ENCODE data around the gene KAZN.

KAZN gene

GRCh38 chr1:14648896-14649855, 50.7 kb downstream of the KAZN start:
- no peak for DNase-seq

GRCh38 chr1:14649976-14650375, 51.5 kb downstream of the KAZN start:
- no peak for DNase-seq

- no peak for DNase-seq
These were observed 52.5 kb downstream of the KAZN start for GRCh38 chr1:14650951-14651350.

- no peak for DNase-seq
These were observed 54.4 kb downstream of the KAZN start for GRCh38 chr1:14652840-14653239.

- no peak for DNase-seq
These were observed 55.0 kb downstream of the KAZN start for GRCh38 chr1:14653461-14653960.

- no peak for DNase-seq
These were observed 56.1 kb downstream of the KAZN start for GRCh38 chr1:14654554-14654953.

GRCh38 chr1:14655385-14655784, 56.9 kb downstream of the KAZN start:
- DNase-seq = no peak

GRCh38 chr1:14656384-14656937, 58.0 kb downstream of the KAZN start:
- no peak for DNase-seq

GRCh38 chr1:14658642-14659041, 60.2 kb downstream of the KAZN start:
- DNase-seq = no peak

- no peak for DNase-seq
These were observed 61.4 kb downstream of the KAZN start for GRCh38 chr1:14659913-14660312.

- no peak for DNase-seq
These were observed 62.3 kb downstream of the KAZN start for GRCh38 chr1:14660801-14661200.

GRCh38 chr1:14661222-14661621, 62.7 kb downstream of the KAZN start:
- DNase-seq = no peak

- DNase-seq = no peak
These were observed 63.6 kb downstream of the KAZN start for GRCh38 chr1:14662116-14662515.

- no peak for DNase-seq
These were observed 65.3 kb downstream of the KAZN start for GRCh38 chr1:14663773-14664172.

GRCh38 chr1:14666373-14666772, 67.9 kb downstream of the KAZN start:
- DNase-seq = no peak

- no peak for DNase-seq
These were observed 68.6 kb downstream of the KAZN start for GRCh38 chr1:14666962-14667650.

- no peak for DNase-seq
These were observed 69.1 kb downstream of the KAZN start for GRCh38 chr1:14667651-14667984.

GRCh38 chr1:14668538-14668937, 70.1 kb downstream of the KAZN start:
- DNase-seq = no peak

- DNase-seq = no peak
These were observed 73.5 kb downstream of the KAZN start for GRCh38 chr1:14672005-14672404.

- no peak for DNase-seq
These were observed 75.5 kb downstream of the KAZN start for GRCh38 chr1:14674030-14674429.

GRCh38 chr1:14676400-14676799, 77.9 kb downstream of the KAZN start:
- DNase-seq = no peak

- no peak for DNase-seq
These were observed 78.9 kb downstream of the KAZN start for GRCh38 chr1:14677292-14677971.

GRCh38 chr1:14678011-14678638, 79.6 kb downstream of the KAZN start:
- DNase-seq = no peak

Data from CD4-positive, alpha-beta T cell treated with Interleukin-12 subunit alpha and Interleukin-12 subunit beta, for 1 hour (primary cell).